ENCODE data around the gene CAMSAP1.

The CAMSAP1 gene

GRCh38 chr9:135801070-135801469 lies 106.3 kb downstream of the CAMSAP1 start:
- no peaks in the 10 kb centered on the region for H3K9me3 ChIP-seq (ENCODE audit: insufficient read depth, low read length, severe bottlenecking)
- ATAC-seq (ENCODE audit: insufficient read depth, low read depth) (no peak), DNase-seq (no peak)
- no peak overlapping the region for H3K4me3 ChIP-seq (ENCODE audit: low read depth in 1 of 2, low read length in 2 of 2)
- H3K27me3 ChIP-seq (ENCODE audit: insufficient read depth, low read length, poor library complexity): no peaks in the 10 kb centered on the region
- no peak for TF ChIP-seq CTCF (IDR thresholded peaks at IDR 0.05; ENCODE audit: borderline replicate concordance, extremely low read depth, low read length, poor library complexity, severe bottlenecking)
- no peak for TF ChIP-seq EZH2 (IDR thresholded peaks at IDR 0.05; ENCODE audit: borderline replicate concordance, low read depth, low read length, severe bottlenecking)
- H4K20me1 ChIP-seq (ENCODE audit: insufficient read depth, low read length): peaks cover 7% of the 10 kb centered on the region; the same call in 1 of the 2 replicates
- H3K4me2 ChIP-seq (ENCODE audit: insufficient read depth, low read length): no peak overlapping the region
- no peak overlapping the region for H2AFZ ChIP-seq (ENCODE audit: low read depth, low read length)
- no peak overlapping the region for H3K27ac ChIP-seq (ENCODE audit: low read length)
- H3K9ac ChIP-seq (ENCODE audit: low read depth, low read length): no peak overlapping the region
- H3K79me2 ChIP-seq (ENCODE audit: insufficient read depth, low read length): no peaks in the 10 kb centered on the region
- H3K4me1 ChIP-seq (ENCODE audit: insufficient read depth, low read length): no peaks in the 10 kb centered on the region
- H3K36me3 ChIP-seq (ENCODE audit: insufficient read depth, low read length): no peaks in the 10 kb centered on the region

GRCh38 chr9:135799261-135799660 lies 108.1 kb downstream of the CAMSAP1 start:
- no peaks in the 10 kb centered on the region for H3K36me3 ChIP-seq (ENCODE audit: insufficient read depth, low read length)
- ATAC-seq (ENCODE audit: insufficient read depth, low read depth): no peak

GRCh38 chr9:135798263-135798585 lies 109.1 kb downstream of the CAMSAP1 start:
- Histone ChIP-seq H4K20me1 (ENCODE audit: insufficient read depth, low read length) (0 out of 2 replicates have a peak, but pooled peaks cover 3% of the 10 kb centered on the region), H3K79me2 (ENCODE audit: insufficient read depth, low read length) (no peaks in the 10 kb centered on the region), H3K36me3 (ENCODE audit: insufficient read depth, low read length) (no peaks in the 10 kb centered on the region), H3K27me3 (ENCODE audit: insufficient read depth, low read length, poor library complexity) (no peaks in the 10 kb centered on the region), H3K4me2 (ENCODE audit: insufficient read depth, low read length) (no peak overlapping the region), H3K4me1 (ENCODE audit: insufficient read depth, low read length) (no peaks in the 10 kb centered on the region), H3K9ac (ENCODE audit: low read depth, low read length) (no peak overlapping the region), H3K9me3 (ENCODE audit: insufficient read depth, low read length, severe bottlenecking) (no peaks in the 10 kb centered on the region), H3K27ac (ENCODE audit: low read length) (no peak overlapping the region), H3K4me3 (ENCODE audit: low read depth in 1 of 2, low read length in 2 of 2) (no peak overlapping the region), H2AFZ (ENCODE audit: low read depth, low read length) (no peak overlapping the region)
- TF ChIP-seq EZH2 (IDR thresholded peaks at IDR 0.05; ENCODE audit: borderline replicate concordance, low read depth, low read length, severe bottlenecking) (no peak), CTCF (IDR thresholded peaks at IDR 0.05; ENCODE audit: borderline replicate concordance, extremely low read depth, low read length, poor library complexity, severe bottlenecking) (no peak)
- DNase-seq (no peak), ATAC-seq (ENCODE audit: insufficient read depth, low read depth) (no peak)

More at GRCh38 chr9:135799261-135799660, 108.1 kb downstream of the CAMSAP1 start:
- Histone ChIP-seq H3K4me1 (ENCODE audit: insufficient read depth, low read length) (no peaks in the 10 kb centered on the region), H3K4me2 (ENCODE audit: insufficient read depth, low read length) (no peak overlapping the region), H3K27ac (ENCODE audit: low read length) (no peak overlapping the region), H3K9ac (ENCODE audit: low read depth, low read length) (no peak overlapping the region), H3K27me3 (ENCODE audit: insufficient read depth, low read length, poor library complexity) (no peaks in the 10 kb centered on the region), H3K4me3 (ENCODE audit: low read depth in 1 of 2, low read length in 2 of 2) (no peak overlapping the region), H3K9me3 (ENCODE audit: insufficient read depth, low read length, severe bottlenecking) (no peaks in the 10 kb centered on the region), H3K79me2 (ENCODE audit: insufficient read depth, low read length) (no peaks in the 10 kb centered on the region), H4K20me1 (ENCODE audit: insufficient read depth, low read length) (0 out of 2 replicates have a peak, but pooled peaks cover 3% of the 10 kb centered on the region), H2AFZ (ENCODE audit: low read depth, low read length) (no peak overlapping the region)
- TF ChIP-seq EZH2 (IDR thresholded peaks at IDR 0.05; ENCODE audit: borderline replicate concordance, low read depth, low read length, severe bottlenecking): no peak
- TF ChIP-seq CTCF (IDR thresholded peaks at IDR 0.05; ENCODE audit: borderline replicate concordance, extremely low read depth, low read length, poor library complexity, severe bottlenecking): no peak
- no peak for DNase-seq
